Subcutaneous abdominal adipose tissue (tissue), 5 donors: ENCODE data around the gene CYP20A1.
"Not testable (repeated sequence)": the region's sequence is repeated elsewhere in the genome, so short reads cannot be mapped to it uniquely, and the experiment has no call there.

Source experiments
- H3K27ac ChIP-seq: one replicate; pipeline ENCODE4 v1.7.0; 2013; ENCODE audit warnings: low read depth, mild to moderate bottlenecking, inconsistent platforms, low read length, moderate library complexity
- H3K27me3 ChIP-seq, 5 donors: one replicate each; pipeline ENCODE4 v1.7.0; 2013; ENCODE audit warnings: low read length in 5 of 5, inconsistent platforms in 1 of 5; ENCODE audit not compliant: control insufficient read depth in 5 of 5, insufficient read depth in 4 of 5
- H3K36me3 ChIP-seq, 5 donors: one replicate each; pipeline ENCODE4 v1.7.0; 2013; ENCODE audit warnings: low read length in 5 of 5; ENCODE audit not compliant: control insufficient read depth in 5 of 5, insufficient read depth in 5 of 5
- H3K4me1 ChIP-seq, 5 donors: one replicate each; pipeline ENCODE4 v1.7.0; 2013; ENCODE audit warnings: low read length in 5 of 5, mild to moderate bottlenecking in 3 of 5, moderate library complexity in 1 of 5; ENCODE audit not compliant: control insufficient read depth in 5 of 5, insufficient read depth in 5 of 5
- H3K4me3 ChIP-seq, 5 donors: one replicate each; pipeline ENCODE4 v1.7.0; 2013; ENCODE audit warnings: low read length in 5 of 5, low read depth in 1 of 5
- H3K9ac ChIP-seq, 5 donors: one replicate each; pipeline ENCODE4 v1.7.0; 2013; ENCODE audit warnings: low read length in 5 of 5, mild to moderate bottlenecking in 4 of 5, moderate library complexity in 3 of 5
- H3K9me3 ChIP-seq, 5 donors: one replicate each; pipeline ENCODE4 v1.7.0; 2013; ENCODE audit warnings: low read length in 5 of 5; ENCODE audit not compliant: control insufficient read depth in 5 of 5
- donor health status: healthy.
- donor health status: healthy.
- donor health status: healthy.
- donor health status: healthy.
- donor health status: healthy.

The CYP20A1 gene

DNA sequence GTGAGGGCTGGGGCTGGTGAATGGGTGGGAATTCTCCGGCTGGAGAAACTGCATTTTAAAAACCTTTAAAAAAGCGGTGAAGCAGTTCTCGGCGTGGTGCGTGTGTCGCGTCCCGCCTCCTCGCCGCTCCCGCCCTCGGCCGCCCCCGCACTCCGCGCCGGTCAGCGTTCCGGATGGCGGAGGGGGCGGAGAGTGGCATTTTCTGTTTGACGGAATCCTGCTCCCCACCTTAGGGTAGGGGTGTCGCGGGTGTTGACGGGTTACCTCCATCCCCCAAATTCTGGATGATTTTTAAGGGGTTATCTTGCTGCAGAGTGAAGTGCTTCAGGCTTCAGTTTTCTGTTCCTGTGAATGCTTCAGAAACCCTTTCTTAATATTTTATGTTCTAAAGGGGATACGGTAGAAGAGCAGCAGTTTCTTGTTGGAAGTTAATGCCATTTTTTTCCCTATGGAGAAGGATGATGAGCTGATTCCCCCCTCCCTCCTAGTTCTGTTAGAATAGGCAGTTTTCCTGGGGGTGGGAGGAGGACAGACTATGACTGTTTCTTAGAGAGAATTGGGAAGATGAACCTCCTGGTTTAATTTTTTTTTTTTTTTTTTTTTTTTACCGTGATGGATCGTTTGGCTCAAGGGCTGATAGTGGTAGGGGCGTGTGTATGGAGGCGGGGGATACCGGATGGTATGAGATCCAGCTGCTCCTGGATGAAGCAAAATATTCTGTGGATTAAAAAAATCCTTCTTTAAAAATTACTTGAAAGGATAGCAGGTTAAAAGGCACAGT lies 90.1 kb downstream of the CYP20A1 start:
- Histone ChIP-seq H3K4me1 (peaks cover 0 to 20% (median 13%) of the 10 kb centered on the region in 5 donors), H3K9ac (peak overlapping the region; percentile 35 to 84 (median 71)), H3K9me3 (no peaks in the 10 kb centered on the region)

DNA sequence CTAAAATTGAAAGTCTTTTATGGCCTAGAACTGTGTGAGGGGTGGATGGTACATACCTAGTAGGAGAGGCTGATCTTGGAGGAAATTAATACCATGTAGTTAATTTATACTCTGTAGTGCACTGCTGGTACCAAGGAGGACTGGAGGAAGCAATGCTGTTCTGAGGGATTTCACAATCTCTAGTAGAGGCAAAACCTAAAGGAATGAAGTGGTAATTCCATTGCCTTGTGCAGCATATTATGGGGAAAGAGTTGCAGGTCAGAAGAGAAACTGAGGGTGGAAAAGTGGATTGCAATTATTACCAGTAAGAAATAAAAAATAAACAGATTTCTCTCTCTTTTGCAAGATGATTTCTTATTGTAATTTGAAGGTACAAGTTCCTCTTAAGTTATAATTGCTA lies 91.6 kb downstream of the CYP20A1 start:
- Histone ChIP-seq H3K4me3 (no peak overlapping the region), H3K36me3 (no peaks in the 10 kb centered on the region), H3K27ac (no peak overlapping the region), H3K27me3 (no peaks in the 10 kb centered on the region), H3K4me1 (peaks cover 0 to 20% (median 13%) of the 10 kb centered on the region in 5 donors), H3K9me3 (no peaks in the 10 kb centered on the region), H3K9ac (no peak overlapping the region)

More for the DNA sequence above, 90.1 kb downstream of the CYP20A1 start:
- H3K4me3 ChIP-seq: peak overlapping the region; percentile 84 to 97 (median 91)
- peak overlapping the region; percentile 78 for H3K27ac ChIP-seq
- no peaks in the 10 kb centered on the region for H3K36me3 ChIP-seq
- no peaks in the 10 kb centered on the region for H3K27me3 ChIP-seq

DNA sequence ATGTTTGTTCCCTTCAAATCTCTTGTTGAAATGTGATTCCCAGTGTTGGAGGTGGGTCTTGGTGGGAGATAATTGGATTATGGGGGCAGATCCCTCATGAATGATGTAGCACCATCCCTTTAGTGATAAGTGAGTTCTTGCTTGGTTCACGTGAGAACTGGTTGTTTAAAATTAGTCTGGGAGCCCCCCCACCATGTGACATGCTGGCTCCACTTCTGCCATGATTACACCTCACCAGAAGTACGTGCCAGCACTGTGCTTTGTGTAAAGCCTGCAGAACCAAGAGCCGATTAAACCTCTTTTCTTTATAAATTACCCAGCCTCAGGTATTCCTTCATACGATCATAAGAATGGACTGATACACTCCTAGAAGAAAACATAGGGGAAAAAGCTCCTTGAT lies 99.5 kb downstream of the CYP20A1 start:
- H3K27me3 ChIP-seq: no peaks in the 10 kb centered on the region
- no peak overlapping the region for H3K9ac ChIP-seq
- no peaks in the 10 kb centered on the region for H3K36me3 ChIP-seq
- no peak overlapping the region for H3K4me3 ChIP-seq
- no peak overlapping the region for H3K27ac ChIP-seq
- H3K9me3 ChIP-seq: no peaks in the 10 kb centered on the region
- peaks cover 0 to 4% (median 0%) of the 10 kb centered on the region in 5 donors for H3K4me1 ChIP-seq

DNA sequence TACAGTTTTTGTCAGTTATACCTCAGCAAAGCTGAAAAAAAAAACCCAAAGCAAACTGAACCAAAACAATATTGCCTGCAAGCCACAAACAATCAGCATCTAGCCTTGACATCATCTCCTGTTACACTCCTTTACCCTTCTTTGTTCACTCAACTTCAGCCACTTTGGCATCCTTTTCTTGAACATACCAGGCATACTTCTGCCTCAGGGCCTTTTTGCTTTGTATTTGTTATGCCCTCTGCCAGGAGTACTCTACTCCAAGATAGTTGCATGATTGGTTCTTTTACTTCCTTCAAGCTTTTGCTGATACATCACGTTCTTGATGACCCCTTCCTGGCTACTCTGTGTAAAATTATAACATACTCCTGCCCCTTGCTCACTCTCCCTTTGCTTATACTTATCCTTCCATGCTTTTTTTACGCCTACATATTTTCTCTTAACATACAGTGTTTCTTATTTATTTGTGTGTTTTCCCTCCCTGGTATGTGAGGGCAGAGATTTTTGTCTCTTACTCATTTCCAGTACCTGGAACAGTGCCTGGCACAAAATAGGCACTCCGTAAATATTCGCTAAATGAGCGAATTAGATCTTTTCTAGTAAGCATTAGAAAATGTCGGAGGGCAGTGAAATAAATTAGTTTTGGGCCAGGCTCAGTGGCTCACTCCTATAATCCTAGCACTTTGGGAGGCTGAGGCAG lies 102.1 kb downstream of the CYP20A1 start:
- Histone ChIP-seq H3K27me3 (no peaks in the 10 kb centered on the region), H3K9ac (no peak overlapping the region), H3K27ac (no peak overlapping the region), H3K4me1 (peaks cover 0 to 4% (median 0%) of the 10 kb centered on the region in 5 donors), H3K36me3 (peaks cover 0 to 2% (median 0%) of the 10 kb centered on the region in 5 donors), H3K4me3 (no peak overlapping the region), H3K9me3 (no peaks in the 10 kb centered on the region)

DNA sequence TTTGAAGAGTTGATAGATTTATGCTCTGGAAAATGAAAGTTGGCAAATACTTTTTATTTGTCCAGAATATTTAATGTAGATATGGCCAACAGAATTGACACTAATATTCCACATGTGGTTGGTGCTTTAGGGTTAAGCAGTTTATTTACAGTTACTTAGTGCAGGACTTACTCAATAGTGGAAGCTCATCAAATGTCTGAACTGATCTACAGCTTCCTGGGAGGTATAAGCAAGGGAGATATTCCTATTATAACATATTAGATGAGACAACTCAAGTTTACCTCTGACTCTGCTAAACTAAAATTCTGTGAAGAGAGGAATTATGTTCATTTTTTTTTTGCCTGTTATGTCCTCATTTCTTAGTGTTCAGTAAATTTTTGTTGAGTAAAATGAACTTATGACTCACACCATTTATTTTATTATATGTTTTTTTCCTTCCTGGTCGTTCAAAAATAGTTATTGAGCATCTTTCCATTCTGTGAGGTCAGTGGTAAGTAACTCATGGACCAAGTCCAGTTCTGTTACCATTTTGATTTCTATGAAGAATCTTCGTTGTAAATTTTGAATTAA lies 103.0 kb downstream of the CYP20A1 start:
- Histone ChIP-seq H3K27me3 (no peaks in the 10 kb centered on the region), H3K9ac (no peak overlapping the region), H3K4me1 (peaks cover 0 to 4% (median 0%) of the 10 kb centered on the region in 5 donors), H3K36me3 (peaks cover 0 to 2% (median 0%) of the 10 kb centered on the region in 5 donors), H3K4me3 (no peak overlapping the region), H3K9me3 (no peaks in the 10 kb centered on the region), H3K27ac (no peak overlapping the region)

DNA sequence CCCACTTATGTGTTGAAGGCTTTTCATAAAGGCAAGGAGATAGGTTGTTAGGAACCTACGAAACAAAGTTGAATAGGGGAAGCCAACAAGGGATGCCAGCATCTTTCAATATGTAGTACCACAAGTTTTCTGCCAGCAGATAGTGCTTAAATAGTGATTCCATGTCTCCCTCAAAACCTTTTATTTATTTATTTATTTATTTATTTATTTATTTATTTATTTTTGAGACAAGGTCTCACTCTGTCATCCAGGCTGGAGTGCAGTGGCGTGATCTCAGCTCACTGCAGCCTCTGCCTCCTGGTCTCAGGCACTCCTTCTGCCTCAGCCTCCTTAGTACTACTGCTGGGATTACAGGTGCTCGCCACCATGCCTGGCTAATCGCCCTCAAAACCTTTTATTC lies 103.6 kb downstream of the CYP20A1 start:
- H3K4me3 ChIP-seq, H3K9me3 ChIP-seq, H3K27me3 ChIP-seq, H3K27ac ChIP-seq, H3K36me3 ChIP-seq, H3K9ac ChIP-seq, H3K4me1 ChIP-seq: not testable (repeated sequence)

DNA sequence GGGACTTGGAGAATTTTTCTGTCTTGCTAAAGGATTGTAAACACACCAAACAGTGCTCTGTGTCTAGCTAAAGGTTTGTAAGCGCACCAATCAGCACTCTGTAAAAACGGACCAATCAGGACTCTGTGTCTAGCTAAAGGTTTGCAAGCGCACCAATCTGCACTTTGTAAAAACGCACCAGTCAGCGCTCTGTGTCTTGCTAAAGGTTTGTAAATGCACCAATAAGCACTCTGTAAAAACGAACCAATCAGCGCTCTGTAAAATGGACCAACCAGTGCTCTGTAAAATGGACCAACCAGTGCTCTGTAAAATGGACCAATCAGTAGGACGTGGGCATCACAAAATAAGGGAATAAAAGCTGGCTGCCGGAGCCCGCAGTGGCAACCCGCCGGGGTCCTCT lies 105.8 kb downstream of the CYP20A1 start:
- no peaks in the 10 kb centered on the region for H3K9me3 ChIP-seq
- H3K9ac ChIP-seq: no peak overlapping the region
- H3K36me3 ChIP-seq: peaks cover 0 to 2% (median 0%) of the 10 kb centered on the region in 5 donors
- H3K27ac ChIP-seq: no peak overlapping the region
- peaks cover 0 to 4% (median 0%) of the 10 kb centered on the region in 5 donors for H3K4me1 ChIP-seq
- no peak overlapping the region for H3K4me3 ChIP-seq
- no peaks in the 10 kb centered on the region for H3K27me3 ChIP-seq

DNA sequence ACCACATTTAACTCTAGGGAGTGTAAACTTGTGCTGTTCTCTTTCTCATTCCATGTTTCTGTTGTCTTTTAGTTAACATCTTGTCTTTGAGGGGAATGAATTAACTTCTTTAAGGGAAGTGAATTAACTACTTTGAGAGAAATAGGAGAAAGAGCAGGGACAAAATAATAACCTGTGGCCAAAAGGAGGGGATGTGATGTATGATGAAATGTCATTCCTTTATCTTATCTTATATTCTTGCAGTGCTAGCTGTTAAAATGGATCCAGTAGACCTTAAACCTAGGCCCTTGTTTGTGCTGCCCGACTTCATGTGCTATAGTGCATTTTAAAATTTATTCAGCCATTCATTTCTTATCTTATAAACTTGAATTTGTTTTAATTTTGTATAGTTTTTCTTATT lies 107.8 kb downstream of the CYP20A1 start:
- Histone ChIP-seq H3K36me3 (peaks cover 0 to 2% (median 0%) of the 10 kb centered on the region in 5 donors), H3K27ac (no peak overlapping the region)

DNA sequence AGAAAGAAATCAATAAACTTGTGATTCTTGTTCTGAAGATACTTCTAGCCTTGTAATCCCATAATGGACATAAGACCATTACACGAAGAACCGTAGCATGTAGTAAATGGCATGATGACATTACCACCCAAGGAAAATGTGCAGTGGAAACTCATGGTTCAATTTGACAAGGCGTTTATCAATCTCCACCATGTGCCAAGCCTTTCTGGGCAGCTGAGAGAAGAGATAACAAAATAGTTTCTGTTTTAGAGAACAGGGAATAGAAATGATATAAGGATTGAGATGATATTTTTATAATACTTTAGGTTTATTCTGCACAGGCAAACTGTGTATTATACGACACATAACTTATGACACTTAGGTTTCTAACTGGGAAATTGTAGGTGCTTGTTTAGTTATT lies 108.6 kb downstream of the CYP20A1 start:
- Histone ChIP-seq H3K27ac (no peak overlapping the region), H3K27me3 (no peaks in the 10 kb centered on the region)

More for the DNA sequence above, 107.8 kb downstream of the CYP20A1 start:
- no peaks in the 10 kb centered on the region for H3K9me3 ChIP-seq
- H3K4me3 ChIP-seq: no peak overlapping the region
- H3K9ac ChIP-seq: no peak overlapping the region
- no peaks in the 10 kb centered on the region for H3K4me1 ChIP-seq
- no peaks in the 10 kb centered on the region for H3K27me3 ChIP-seq

More for the DNA sequence above, 108.6 kb downstream of the CYP20A1 start:
- Histone ChIP-seq H3K4me3 (no peak overlapping the region), H3K9me3 (no peaks in the 10 kb centered on the region), H3K9ac (no peak overlapping the region), H3K36me3 (peaks cover 0 to 2% (median 0%) of the 10 kb centered on the region in 5 donors), H3K4me1 (no peaks in the 10 kb centered on the region)
